Activated CD4-positive, alpha-beta T cell treated with anti-CD3 and anti-CD28 coated beads, Interleukin-2, Interleukin-6, amounts not matched to agents 100 ng/mL and 50 ng/mL, durations not matched to agents 16 hours and 8 hours (primary cell): Measurements from ENCODE around the gene TASP1.
"Not testable (repeated sequence)": the region's sequence is repeated elsewhere in the genome, so short reads cannot be mapped to it uniquely, and the experiment has no call there.

Experiments used
- DNase-seq: peaks from one replicate; pipeline ENCODE4 v3.0.0-alpha.2; 2020

TASP1 gene, protein sequence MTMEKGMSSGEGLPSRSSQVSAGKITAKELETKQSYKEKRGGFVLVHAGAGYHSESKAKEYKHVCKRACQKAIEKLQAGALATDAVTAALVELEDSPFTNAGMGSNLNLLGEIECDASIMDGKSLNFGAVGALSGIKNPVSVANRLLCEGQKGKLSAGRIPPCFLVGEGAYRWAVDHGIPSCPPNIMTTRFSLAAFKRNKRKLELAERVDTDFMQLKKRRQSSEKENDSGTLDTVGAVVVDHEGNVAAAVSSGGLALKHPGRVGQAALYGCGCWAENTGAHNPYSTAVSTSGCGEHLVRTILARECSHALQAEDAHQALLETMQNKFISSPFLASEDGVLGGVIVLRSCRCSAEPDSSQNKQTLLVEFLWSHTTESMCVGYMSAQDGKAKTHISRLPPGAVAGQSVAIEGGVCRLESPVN

DNA sequence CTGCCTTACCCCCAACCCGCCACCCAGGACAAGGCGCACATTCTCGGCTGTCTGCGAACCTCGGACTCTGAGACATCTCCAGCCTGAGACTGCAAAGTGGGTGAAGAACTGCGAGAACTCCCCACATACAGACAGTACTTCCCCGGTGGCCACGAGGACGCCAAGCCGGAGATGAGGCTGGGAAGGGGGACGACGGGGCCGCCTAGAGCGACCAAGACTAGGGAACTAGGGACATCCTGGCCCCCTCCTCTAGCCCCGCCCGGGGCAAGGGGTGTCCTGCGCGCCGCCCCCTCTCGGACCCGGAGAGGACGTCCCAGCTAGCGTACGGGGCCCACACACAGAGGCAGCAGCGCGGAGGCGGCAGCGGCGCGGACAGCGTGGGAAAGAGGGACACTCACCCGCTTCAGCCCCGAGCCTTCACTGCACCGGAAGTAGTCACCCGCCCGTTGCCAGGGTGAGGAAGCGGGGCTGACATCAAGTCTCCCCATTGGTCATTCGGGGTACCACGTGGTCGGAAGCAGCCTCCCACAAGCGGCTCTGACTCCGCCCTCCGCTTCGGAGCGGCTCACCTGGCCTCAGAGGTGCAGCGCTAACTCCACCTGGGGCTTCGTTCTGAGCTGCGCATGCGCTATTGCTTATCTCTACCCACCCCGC is at the start of gene TASP1:
TASP1 (minus strand) TSS at position 437 of the 654 bp plus-strand sequence. CDS start 8,854 bp downstream, outside the sequence.
- peak; percentile 96 for DNase-seq

DNA sequence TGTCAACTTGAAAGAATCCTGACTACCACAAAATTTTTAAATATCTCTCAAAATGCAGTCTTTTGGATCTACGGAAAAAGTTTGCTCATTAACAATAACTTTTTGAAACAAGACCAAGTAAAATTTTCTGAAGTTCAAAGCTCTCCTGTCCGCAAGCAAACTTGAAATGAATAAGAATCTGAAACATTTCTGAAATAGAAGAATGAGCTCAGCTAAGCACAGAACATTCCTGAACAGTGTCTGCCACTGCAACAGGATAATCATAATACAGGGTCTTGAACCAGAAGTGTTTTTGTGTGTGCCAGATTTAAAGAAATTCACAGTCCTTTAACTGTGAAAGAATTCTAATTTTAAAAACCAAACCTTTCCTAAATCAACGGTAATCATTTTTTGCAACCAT is 49.1 kb upstream of the TASP1 start:
- no peak for DNase-seq

GRCh38 chr20:13685623-13686022 is 46.9 kb upstream of the TASP1 start:
- no peak for DNase-seq

GRCh38 chr20:13684566-13685222 is 46.0 kb upstream of the TASP1 start:
- DNase-seq, result peak; percentile 31

DNA sequence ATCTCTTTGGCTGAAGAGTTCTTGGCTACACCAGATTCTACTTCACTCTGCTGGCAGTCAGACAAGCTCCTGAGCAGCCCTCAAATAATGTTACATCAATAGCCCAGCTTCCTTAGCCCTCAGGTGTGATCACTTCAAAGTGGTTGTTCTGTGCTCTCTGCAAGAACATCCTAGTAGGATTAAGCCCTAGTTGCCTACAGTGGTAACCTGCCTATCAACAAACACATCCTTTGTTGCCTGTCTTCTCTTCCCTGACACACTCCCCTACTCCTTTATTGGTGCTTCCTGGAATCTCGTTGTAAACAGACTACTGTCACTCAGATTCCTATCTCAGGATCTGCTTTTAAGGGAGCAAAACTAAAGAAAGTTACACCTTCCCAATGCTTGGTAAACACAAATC is 45.1 kb upstream of the TASP1 start:
- no peak for DNase-seq

- DNase-seq, result peak; percentile 63
These were observed 42.8 kb upstream of the TASP1 start for GRCh38 chr20:13681248-13682125.

- no peak for DNase-seq
These were observed 40.2 kb upstream of the TASP1 start for GRCh38 chr20:13678944-13679343.

GRCh38 chr20:13677241-13677640 is 38.5 kb upstream of the TASP1 start:
- no peak for DNase-seq

- DNase-seq, result no peak
These were observed 38.0 kb upstream of the TASP1 start for GRCh38 chr20:13676682-13677081.

GRCh38 chr20:13672690-13673089 is 34.0 kb upstream of the TASP1 start:
- no peak for DNase-seq

- DNase-seq, result no peak
These were observed 33.2 kb upstream of the TASP1 start for GRCh38 chr20:13671916-13672378.

- no peak for DNase-seq
These were observed 32.8 kb upstream of the TASP1 start for GRCh38 chr20:13671512-13671911.

DNA sequence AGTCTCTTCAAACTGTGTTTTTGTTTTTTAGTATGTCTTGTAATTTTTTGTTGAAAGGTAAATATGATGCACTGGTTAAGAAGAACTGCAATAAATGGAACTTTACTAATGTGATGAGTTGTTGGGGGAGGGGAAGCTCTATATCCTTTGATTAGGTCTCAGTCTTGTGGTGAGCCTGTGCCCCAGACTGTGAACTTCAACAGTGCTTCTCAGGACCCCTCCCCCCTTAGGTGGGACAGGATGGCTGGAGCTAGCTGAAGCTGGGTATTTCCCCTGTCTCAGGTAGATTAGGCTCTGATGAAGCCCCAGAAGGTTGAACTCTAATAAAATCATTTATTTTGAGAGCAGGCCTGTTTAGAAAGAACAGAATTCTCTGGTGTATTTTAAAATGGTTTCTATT is 31.4 kb upstream of the TASP1 start:
- no peak for DNase-seq

DNA sequence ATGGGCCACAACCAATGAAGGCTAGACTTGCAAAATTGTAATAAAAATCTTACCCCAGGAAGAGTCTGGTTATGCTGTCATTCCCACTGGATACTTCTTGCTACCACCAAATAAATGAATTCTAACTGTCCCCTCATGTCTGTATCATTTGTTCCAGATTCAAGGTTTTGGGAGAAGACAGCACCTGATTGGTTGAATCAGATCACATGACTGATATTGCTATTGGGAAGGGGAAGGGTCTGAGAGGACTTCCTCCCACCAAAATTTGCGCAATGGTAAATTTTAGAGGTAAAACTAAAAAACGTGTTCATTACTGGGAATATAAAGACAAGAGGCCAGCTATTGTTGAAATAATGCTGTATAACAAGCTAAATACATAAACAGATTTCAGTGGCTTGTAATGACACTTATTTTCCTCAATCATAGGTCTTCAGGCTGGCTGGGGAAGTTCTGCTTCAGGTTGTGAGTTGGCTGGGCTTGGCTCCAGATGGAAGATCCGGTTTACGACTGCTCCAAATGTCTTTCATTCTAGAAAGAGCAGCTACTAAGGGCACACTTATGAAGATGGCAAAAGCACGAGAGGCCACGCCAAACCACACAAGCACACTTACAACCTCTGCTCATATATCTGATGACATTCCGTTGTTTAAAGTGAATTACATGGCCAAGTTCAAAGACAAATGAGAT is 27.1 kb upstream of the TASP1 start:
- no peak for DNase-seq

DNA sequence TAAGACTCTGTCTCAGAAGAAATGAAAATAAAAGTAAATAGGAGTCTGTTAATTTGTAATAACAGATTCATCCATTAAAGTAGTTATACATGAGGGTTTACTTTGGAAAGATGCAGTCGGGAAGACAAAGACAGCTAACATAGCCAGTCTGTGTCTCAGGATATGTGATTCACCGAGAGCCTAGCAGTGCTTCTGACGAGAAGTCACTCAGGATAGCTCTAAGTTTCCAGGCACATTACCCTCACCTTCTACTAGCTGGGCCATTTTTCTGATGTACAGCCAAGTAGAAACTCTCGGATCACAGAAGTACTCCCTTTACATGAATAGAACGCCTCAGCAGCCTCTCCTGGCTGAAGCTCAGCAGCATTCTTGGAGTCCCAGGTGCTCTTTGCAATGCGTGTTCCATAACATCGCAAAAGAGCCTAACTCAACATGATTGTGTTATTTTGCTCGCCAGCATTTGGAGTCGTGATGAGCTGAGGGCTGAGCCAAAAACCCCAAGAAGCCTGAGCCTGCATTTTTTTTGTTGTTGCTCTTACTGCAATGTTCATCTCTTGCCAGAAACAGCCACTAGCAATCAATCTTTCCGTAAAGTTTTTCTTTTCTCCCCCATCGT is 22.4 kb upstream of the TASP1 start:
- no peak for DNase-seq

- no peak for DNase-seq
These were observed 20.6 kb upstream of the TASP1 start for GRCh38 chr20:13659288-13659687.

GRCh38 chr20:13658060-13658459 is 19.3 kb upstream of the TASP1 start:
- not testable (repeated sequence) for DNase-seq

DNA sequence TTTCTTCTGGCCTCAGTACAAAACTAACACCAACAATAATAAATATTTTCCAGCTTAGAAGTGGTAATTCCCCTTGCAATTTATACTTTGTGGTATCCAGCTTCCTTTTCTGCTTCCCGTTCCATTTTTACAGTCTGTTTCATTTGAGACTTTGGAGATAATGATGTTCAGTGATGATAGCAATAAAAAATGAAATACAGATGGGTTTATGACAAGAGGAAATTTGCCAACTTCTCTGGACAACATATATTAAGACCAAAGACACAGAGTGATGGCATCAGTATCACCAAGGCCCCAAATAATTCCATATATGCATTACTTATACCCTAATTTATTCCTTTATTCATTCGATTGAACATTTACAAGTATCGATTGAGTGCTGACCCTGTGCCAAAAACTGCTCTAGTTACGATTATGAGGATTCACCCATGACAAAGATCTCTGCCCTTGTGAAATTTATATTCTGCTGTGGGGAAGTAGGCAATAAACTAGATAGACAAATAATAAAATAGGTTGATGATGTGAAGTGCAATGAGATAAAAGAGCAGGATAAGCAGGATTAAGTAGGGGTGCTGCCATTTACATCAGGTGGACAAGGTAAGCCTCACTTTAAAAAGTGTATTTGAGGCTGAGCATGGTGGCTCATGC is 18.1 kb upstream of the TASP1 start:
- DNase-seq, result no peak

- no peak for DNase-seq
These were observed 15.8 kb upstream of the TASP1 start for GRCh38 chr20:13654463-13655023.

- DNase-seq, result no peak
These were observed 11.7 kb upstream of the TASP1 start for GRCh38 chr20:13650474-13650873.
